GM23338 (cell line): ENCODE results near the gene CNTNAP5. TPM values are rescaled to one million over a fixed set of nuclear protein-coding genes. Genes with fewer than 3 reads are reported as not detected.

ENCODE experiments used
- ATAC-seq: fragments of 200-7000 bp; cut with Tn5 transposase; 3 replicates; pipeline ENCODE4 v1.9.1; 2020
- DNase-seq: peaks from one replicate; pipeline ENCODE4 v3.0.0-alpha.2; 2015; ENCODE audit warnings: low spot score
- H2AFZ ChIP-seq: fragments of 200-600 bp; sonication (generic); 2 replicates; pipeline ENCODE4 v1.8.0; 2016; ENCODE audit warnings: antibody characterized with exemption, mild to moderate bottlenecking, moderate library complexity
- H3F3A ChIP-seq: fragments of 200-600 bp; sonication (generic); replicated peaks from 2 replicates; pipeline ENCODE4 v1.8.0; 2017; ENCODE audit warnings: antibody characterized with exemption, mixed run types, low read depth
- H3K27ac ChIP-seq: fragments of 200-600 bp; sonication (generic); 2 replicates; pipeline ENCODE4 v1.6.1; 2016; ENCODE audit warnings: low read depth
- H3K27me3 ChIP-seq: fragments of 200-600 bp; sonication (generic); 2 replicates; pipeline ENCODE4 v1.8.0; 2016; ENCODE audit warnings: mild to moderate bottlenecking, mixed run types, moderate library complexity; ENCODE audit not compliant: insufficient read depth
- H3K36me3 ChIP-seq: fragments of 200-600 bp; sonication (generic); 2 replicates; pipeline ENCODE4 v1.8.0; 2016; ENCODE audit warnings: mild to moderate bottlenecking; ENCODE audit not compliant: insufficient read depth
- H3K4me1 ChIP-seq: fragments of 200-600 bp; sonication (generic); 2 replicates; pipeline ENCODE4 v1.8.0; 2016; ENCODE audit warnings: mild to moderate bottlenecking, moderate library complexity; ENCODE audit not compliant: insufficient read depth
- H3K4me2 ChIP-seq: fragments of 200-600 bp; sonication (generic); 2 replicates; pipeline ENCODE4 v1.7.1; 2017; ENCODE audit warnings: mixed run types
- H3K4me3 ChIP-seq: fragments of 200-600 bp; sonication (generic); 2 replicates; pipeline ENCODE4 v1.6.1; 2016; ENCODE audit warnings: mixed run types
- H3K79me2 ChIP-seq: fragments of 200-600 bp; sonication (generic); replicated peaks from 2 replicates; pipeline ENCODE4 v1.8.0; 2017; ENCODE audit warnings: mild to moderate bottlenecking; ENCODE audit not compliant: insufficient read depth
- H3K9me2 ChIP-seq: fragments of 200-600 bp; sonication (generic); 2 replicates; pipeline ENCODE4 v1.8.0; 2017; ENCODE audit not compliant: insufficient read depth
- H4K20me1 ChIP-seq: fragments of 200-600 bp; sonication (generic); replicated peaks from 2 replicates; pipeline ENCODE4 v1.8.0; 2017; ENCODE audit warnings: mild to moderate bottlenecking; ENCODE audit not compliant: insufficient read depth
- H3K27ac Mint-ChIP-seq: 2 replicates; pipeline ENCODE4 v1.8.0; 2020; ENCODE audit warnings: inconsistent platforms, mild to moderate bottlenecking, moderate library complexity, mixed read lengths
- H3K27me3 Mint-ChIP-seq: 3 replicates; pipeline ENCODE4 v1.8.0; 2022; ENCODE audit warnings: low read depth, mild to moderate bottlenecking, moderate library complexity, mixed read lengths, inconsistent platforms; ENCODE audit not compliant: insufficient read depth, poor library complexity
- H3K36me3 Mint-ChIP-seq: 3 replicates; pipeline ENCODE4 v1.8.0; 2021; ENCODE audit warnings: low read depth, mild to moderate bottlenecking, inconsistent platforms, moderate library complexity, mixed read lengths
- H3K4me1 Mint-ChIP-seq: 3 replicates; pipeline ENCODE4 v1.8.0; 2020; ENCODE audit warnings: mild to moderate bottlenecking, inconsistent platforms, mixed read lengths
- H3K4me3 Mint-ChIP-seq: 3 replicates; pipeline ENCODE4 v1.8.0; 2021; ENCODE audit warnings: moderate library complexity, mild to moderate bottlenecking, inconsistent platforms, mixed read lengths
- H3K9me3 Mint-ChIP-seq: 3 replicates; pipeline ENCODE4 v1.8.0; 2020; ENCODE audit warnings: moderate library complexity, mild to moderate bottlenecking, inconsistent platforms, mixed read lengths
- CREB1 ChIP-seq: fragments of 250-450 bp; sonication (Bioruptor Pico); IDR thresholded peaks from 2 replicates; pipeline ENCODE4 v1.5.0; 2020; ENCODE audit warnings: low read depth, mild to moderate bottlenecking, moderate library complexity
- CTCF ChIP-seq, 2 experiments: fragments of 200-600 bp in 1 of 2; sonication (generic) in 1 of 2; conservative IDR thresholded peaks; 2 replicates each; pipeline versions ENCODE4 v1.5.1 to v1.6.1; 2016 to 2017; ENCODE audit warnings: antibody characterized with exemption in 2 of 2, low read depth in 2 of 2, mild to moderate bottlenecking in 2 of 2, moderate library complexity in 1 of 2
- ETS1 ChIP-seq: IDR thresholded peaks from 2 replicates; pipeline ENCODE4 v1.6.1; 2016; ENCODE audit warnings: antibody characterized with exemption
- EZH2 ChIP-seq: fragments of 200-600 bp; sonication (generic); IDR thresholded peaks from one replicate; pipeline ENCODE4 v1.8.0; 2017; ENCODE audit warnings: antibody characterized with exemption, mild to moderate bottlenecking, low read depth; ENCODE audit not compliant: unreplicated experiment
- NANOG ChIP-seq: IDR thresholded peaks from 2 replicates; pipeline ENCODE4 v1.6.1; 2016; ENCODE audit warnings: antibody characterized with exemption, borderline replicate concordance
- POLR2AphosphoS5 ChIP-seq: IDR thresholded peaks from 2 replicates; pipeline ENCODE4 v1.6.1; 2016; ENCODE audit warnings: antibody characterized with exemption, low read depth
- REST ChIP-seq: IDR thresholded peaks from one replicate; pipeline ENCODE4 v1.6.1; 2018; ENCODE audit warnings: antibody characterized with exemption; ENCODE audit not compliant: unreplicated experiment
- STAT1 ChIP-seq: IDR thresholded peaks from one replicate; pipeline ENCODE4 v1.6.1; 2016; ENCODE audit warnings: antibody characterized with exemption; ENCODE audit not compliant: unreplicated experiment
- ZNF114 ChIP-seq: fragments of 250-450 bp; sonication (Bioruptor Pico); IDR thresholded peaks from 2 replicates; pipeline ENCODE4 v1.5.0; 2020; ENCODE audit warnings: mild to moderate bottlenecking, moderate library complexity
- ZNF331 ChIP-seq: fragments of 250-450 bp; sonication (Bioruptor Pico); IDR thresholded peaks from 2 replicates; pipeline ENCODE4 v1.5.0; 2020; ENCODE audit warnings: low read depth, mild to moderate bottlenecking, moderate library complexity
- polyA plus RNA-seq: library from polyadenylated mRNA; unstranded; fragments of >200 nt; fragmentation: Nextera tagmentation; extraction: Ambion mirVana; gene quantifications from 2 replicates; pipeline ENCODE4 v1.2.1, GENCODE V29; 2016
- total RNA-seq: library from RNA; depleted of rRNA; stranded (reverse); fragments of >200 nt; shearing (Covaris generic); gene quantifications from 2 replicates; pipeline ENCODE4 v1.2.3, GENCODE V29; 2014

The CNTNAP5 gene
- total and polyA plus RNA-seq, 2 experiments from 2014 or later, result 0.49 to 0.50 TPM

- TF ChIP-seq CTCF (conservative IDR thresholded peaks at IDR 0.05; ENCODE audit: low read depth in 2 of 2) (no peak), CREB1 (CRISPR knock-in tag) (no peak), ZNF114 (no peak), NANOG (no peak), EZH2 (no peak), POLR2AphosphoS5 (no peak)
Observed at GRCh38 chr2:124308319-124309062, 283.4 kb downstream of the CNTNAP5 start (continued).

GRCh38 chr2:124309563-124310138 is 284.6 kb downstream of the CNTNAP5 start:
- no peak overlapping the region for H3K27ac ChIP-seq
- no peaks in the 10 kb centered on the region for H3K27me3 Mint-ChIP-seq
- no peaks in the 10 kb centered on the region for H3K4me1 ChIP-seq
- no peaks in the 10 kb centered on the region for H3K27me3 ChIP-seq
- H3K27ac Mint-ChIP-seq, result no peak overlapping the region
- H3F3A ChIP-seq, result no peaks in the 10 kb centered on the region
- no peak overlapping the region for H3K4me3 Mint-ChIP-seq
- no peaks in the 10 kb centered on the region for H3K4me1 Mint-ChIP-seq
- H3K36me3 ChIP-seq, result no peaks in the 10 kb centered on the region
- H3K79me2 ChIP-seq, result no peaks in the 10 kb centered on the region
- no peak overlapping the region for H3K4me2 ChIP-seq
- H4K20me1 ChIP-seq, result no peaks in the 10 kb centered on the region
- H3K9me2 ChIP-seq, result no peaks in the 10 kb centered on the region
- no peak overlapping the region for H3K4me3 ChIP-seq
- ATAC-seq (no peak), DNase-seq (no peak)
- H2AFZ ChIP-seq, result no peak overlapping the region; the same call in 1 of the 2 replicates
- H3K36me3 Mint-ChIP-seq, result no peaks in the 10 kb centered on the region
- peaks cover 2% of the 10 kb centered on the region; the same call in 1 of the 3 replicates for H3K9me3 Mint-ChIP-seq
- no peak for TF ChIP-seq POLR2AphosphoS5
- TF ChIP-seq ZNF331 (CRISPR knock-in tag), result no peak
- no peak for TF ChIP-seq ETS1
- no peak for TF ChIP-seq STAT1
- TF ChIP-seq CTCF (conservative IDR thresholded peaks at IDR 0.05; ENCODE audit: low read depth in 2 of 2), result no peak
- TF ChIP-seq REST, result no peak
- TF ChIP-seq CREB1 (CRISPR knock-in tag), result no peak
